SH-SY5Y (cell line): ENCODE results near the gene FFAR3.

Experiments
- GATA2 ChIP-seq: IDR thresholded peaks from 2 replicates; pipeline ENCODE4 v1.6.1; 2011; ENCODE audit warnings: mild to moderate bottlenecking, low read depth, low read length
- GATA3 ChIP-seq: IDR thresholded peaks from 2 replicates; pipeline ENCODE4 v1.6.1; 2011; ENCODE audit warnings: low read depth, mild to moderate bottlenecking, low read length, moderate library complexity

GRCh38 chr19:35403116-35403760 lies 45.0 kb downstream of the FFAR3 start:
- TF ChIP-seq GATA3 = no peak
- TF ChIP-seq GATA2 = no peak
